ENCODE results near the gene PCSK5.

DNA sequence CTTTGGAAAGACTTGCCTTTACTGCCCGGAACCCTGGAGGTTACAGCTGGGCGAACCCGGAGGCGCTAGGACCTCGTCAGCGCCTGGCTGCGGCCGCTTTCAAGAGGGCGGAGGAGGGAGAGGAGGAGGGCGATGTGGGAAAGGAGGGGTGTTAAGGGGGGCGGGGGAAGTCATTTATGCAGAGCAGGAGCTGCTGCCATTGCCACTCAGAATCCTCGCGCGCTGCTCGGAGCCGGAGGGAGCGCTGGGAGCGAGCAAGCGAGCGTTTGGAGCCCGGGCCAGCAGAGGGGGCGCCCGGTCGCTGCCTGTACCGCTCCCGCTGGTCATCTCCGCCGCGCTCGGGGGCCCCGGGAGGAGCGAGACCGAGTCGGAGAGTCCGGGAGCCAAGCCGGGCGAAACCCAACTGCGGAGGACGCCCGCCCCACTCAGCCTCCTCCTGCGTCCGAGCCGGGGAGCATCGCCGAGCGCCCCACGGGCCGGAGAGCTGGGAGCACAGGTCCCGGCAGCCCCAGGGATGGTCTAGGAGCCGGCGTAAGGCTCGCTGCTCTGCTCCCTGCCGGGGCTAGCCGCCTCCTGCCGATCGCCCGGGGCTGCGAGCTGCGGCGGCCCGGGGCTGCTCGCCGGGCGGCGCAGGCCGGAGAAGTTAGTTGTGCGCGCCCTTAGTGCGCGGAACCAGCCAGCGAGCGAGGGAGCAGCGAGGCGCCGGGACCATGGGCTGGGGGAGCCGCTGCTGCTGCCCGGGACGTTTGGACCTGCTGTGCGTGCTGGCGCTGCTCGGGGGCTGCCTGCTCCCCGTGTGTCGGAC is at the start of gene PCSK5:
- TF ChIP-seq, protein P1, sequence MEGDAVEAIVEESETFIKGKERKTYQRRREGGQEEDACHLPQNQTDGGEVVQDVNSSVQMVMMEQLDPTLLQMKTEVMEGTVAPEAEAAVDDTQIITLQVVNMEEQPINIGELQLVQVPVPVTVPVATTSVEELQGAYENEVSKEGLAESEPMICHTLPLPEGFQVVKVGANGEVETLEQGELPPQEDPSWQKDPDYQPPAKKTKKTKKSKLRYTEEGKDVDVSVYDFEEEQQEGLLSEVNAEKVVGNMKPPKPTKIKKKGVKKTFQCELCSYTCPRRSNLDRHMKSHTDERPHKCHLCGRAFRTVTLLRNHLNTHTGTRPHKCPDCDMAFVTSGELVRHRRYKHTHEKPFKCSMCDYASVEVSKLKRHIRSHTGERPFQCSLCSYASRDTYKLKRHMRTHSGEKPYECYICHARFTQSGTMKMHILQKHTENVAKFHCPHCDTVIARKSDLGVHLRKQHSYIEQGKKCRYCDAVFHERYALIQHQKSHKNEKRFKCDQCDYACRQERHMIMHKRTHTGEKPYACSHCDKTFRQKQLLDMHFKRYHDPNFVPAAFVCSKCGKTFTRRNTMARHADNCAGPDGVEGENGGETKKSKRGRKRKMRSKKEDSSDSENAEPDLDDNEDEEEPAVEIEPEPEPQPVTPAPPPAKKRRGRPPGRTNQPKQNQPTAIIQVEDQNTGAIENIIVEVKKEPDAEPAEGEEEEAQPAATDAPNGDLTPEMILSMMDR (conservative IDR thresholded peaks at IDR 0.05; ENCODE audit: low read length): no peak
- no peak for TF ChIP-seq EZH2phosphoT487 (IDR thresholded peaks at IDR 0.05; ENCODE audit: borderline replicate concordance, low read depth, low read length)

All from OCI-LY7 (cell line).